Activated CD4-positive, alpha-beta T cell treated with anti-CD3 and anti-CD28 coated beads, Interleukin-2, amount 10 ng/mL, durations not matched to agents 7 days and 5 days (primary cell): Measurements from ENCODE around the gene AGPAT4. TPM values are rescaled to one million over a fixed set of nuclear protein-coding genes. Genes with fewer than 3 reads are reported as not detected.

Experiments
- CTCF ChIA-PET: fragments of 350-600 bp; sonication (Branson Sonifier 250); formaldehyde crosslinking; loops from one replicate; lab custom pipeline; 2021; ENCODE audit warnings: antibody characterized with exemption; lab: Charles Lee
- POLR2A ChIA-PET: fragments of 350-600 bp; sonication (Branson Sonifier 250); formaldehyde crosslinking; loops from one replicate; lab custom pipeline; 2021; ENCODE audit warnings: antibody characterized with exemption; lab: Charles Lee
- DNase-seq: peaks from one replicate; pipeline ENCODE4 v3.0.0-alpha.2; 2020
- H3K27ac Mint-ChIP-seq: one replicate; pipeline ENCODE4 v1.8.0; 2021; ENCODE audit warnings: mild to moderate bottlenecking, moderate library complexity, mixed read lengths
- H3K27me3 Mint-ChIP-seq: one replicate; pipeline ENCODE4 v1.8.0; 2021; ENCODE audit warnings: mixed read lengths
- H3K36me3 Mint-ChIP-seq: one replicate; pipeline ENCODE4 v1.8.0; 2021; ENCODE audit warnings: low read depth, mixed read lengths
- H3K4me1 Mint-ChIP-seq: one replicate; pipeline ENCODE4 v1.8.0; 2021; ENCODE audit warnings: mixed read lengths
- H3K4me3 Mint-ChIP-seq: one replicate; pipeline ENCODE4 v1.8.0; 2021; ENCODE audit warnings: mild to moderate bottlenecking, moderate library complexity, mixed read lengths
- H3K9me3 Mint-ChIP-seq: one replicate; pipeline ENCODE4 v1.8.0; 2021; ENCODE audit warnings: mixed read lengths
- total RNA-seq, 2 experiments: library from RNA; stranded (reverse); gene quantifications; one replicate each; pipeline ENCODE4 v1.2.3, GENCODE V29; 2021

Gene AGPAT4
- total RNA-seq, 2 experiments from 2014 or later: 8.5 to 8.8 TPM

- Mint-ChIP-seq H3K27me3 (no peaks in the 10 kb centered on the region), H3K27ac (no peak overlapping the region), H3K9me3 (no peaks in the 10 kb centered on the region), H3K4me3 (no peak overlapping the region), H3K4me1 (no peaks in the 10 kb centered on the region), H3K36me3 (no peaks in the 10 kb centered on the region)
- CTCF ChIA-PET: no interaction called here
- no peak for DNase-seq
- POLR2A ChIA-PET: no interaction called here
These were observed 119.0 kb downstream of the AGPAT4 start for GRCh38 chr6:161154796-161155335.

- POLR2A ChIA-PET: no interaction called here
- H3K4me1 Mint-ChIP-seq: no peaks in the 10 kb centered on the region
- CTCF ChIA-PET: interaction anchor here (0.6 to 0.7 kb wide), 2 partner anchors 99 to 217 kb away, joined by 3 to 6 read pairs; no protein-coding TSS in a partner anchor
These were observed 120.1 kb downstream of the AGPAT4 start for GRCh38 chr6:161153725-161154124.

GRCh38 chr6:161152907-161153662, 120.8 kb downstream of the AGPAT4 start:
- no peaks in the 10 kb centered on the region for H3K4me1 Mint-ChIP-seq
- H3K27ac Mint-ChIP-seq: no peak overlapping the region
- H3K36me3 Mint-ChIP-seq: no peaks in the 10 kb centered on the region
- CTCF ChIA-PET: interaction anchor here (0.6 to 0.7 kb wide), 2 partner anchors 100 to 218 kb away, joined by 3 to 6 read pairs; no protein-coding TSS in a partner anchor
- DNase-seq: no peak
- no peaks in the 10 kb centered on the region for H3K9me3 Mint-ChIP-seq
- H3K27me3 Mint-ChIP-seq: no peaks in the 10 kb centered on the region
- POLR2A ChIA-PET: no interaction called here
- no peak overlapping the region for H3K4me3 Mint-ChIP-seq

More at GRCh38 chr6:161153725-161154124, 120.1 kb downstream of the AGPAT4 start:
- no peaks in the 10 kb centered on the region for H3K9me3 Mint-ChIP-seq
- H3K27ac Mint-ChIP-seq: no peak overlapping the region
- no peak overlapping the region for H3K4me3 Mint-ChIP-seq
- H3K27me3 Mint-ChIP-seq: no peaks in the 10 kb centered on the region
- no peak for DNase-seq
- H3K36me3 Mint-ChIP-seq: no peaks in the 10 kb centered on the region

- ChIA-PET POLR2A (no interaction called here), CTCF (no interaction called here)
- Mint-ChIP-seq H3K4me3 (no peak overlapping the region), H3K9me3 (no peaks in the 10 kb centered on the region), H3K4me1 (no peaks in the 10 kb centered on the region), H3K27ac (no peak overlapping the region), H3K36me3 (no peaks in the 10 kb centered on the region), H3K27me3 (no peaks in the 10 kb centered on the region)
- DNase-seq: no peak
These were observed 121.4 kb downstream of the AGPAT4 start for GRCh38 chr6:161152527-161152862.

- CTCF ChIA-PET: interaction anchor here (0.8 kb wide), 1 partner anchor 10 kb away, joined by 3 read pairs; no protein-coding TSS in a partner anchor
- no peaks in the 10 kb centered on the region for H3K27me3 Mint-ChIP-seq
- no peaks in the 10 kb centered on the region for H3K4me1 Mint-ChIP-seq
- DNase-seq: no peak
- POLR2A ChIA-PET: no interaction called here
- H3K9me3 Mint-ChIP-seq: no peaks in the 10 kb centered on the region
- H3K27ac Mint-ChIP-seq: peak overlapping the region; percentile 58
- H3K36me3 Mint-ChIP-seq: no peaks in the 10 kb centered on the region
- no peak overlapping the region for H3K4me3 Mint-ChIP-seq
These were observed 122.0 kb downstream of the AGPAT4 start for GRCh38 chr6:161151660-161152526.

GRCh38 chr6:161151059-161151645, 122.7 kb downstream of the AGPAT4 start:
- DNase-seq: no peak
- no peaks in the 10 kb centered on the region for H3K27me3 Mint-ChIP-seq
- H3K36me3 Mint-ChIP-seq: peaks cover 3% of the 10 kb centered on the region
- no peaks in the 10 kb centered on the region for H3K4me1 Mint-ChIP-seq
- CTCF ChIA-PET: interaction anchor here (0.8 kb wide), 1 partner anchor 9 kb away, joined by 3 read pairs; no protein-coding TSS in a partner anchor
- POLR2A ChIA-PET: no interaction called here
- no peak overlapping the region for H3K27ac Mint-ChIP-seq
- no peaks in the 10 kb centered on the region for H3K9me3 Mint-ChIP-seq
- no peak overlapping the region for H3K4me3 Mint-ChIP-seq

- H3K27me3 Mint-ChIP-seq: no peaks in the 10 kb centered on the region
- no peak for DNase-seq
- CTCF ChIA-PET: no interaction called here
- H3K27ac Mint-ChIP-seq: no peak overlapping the region
- no peak overlapping the region for H3K4me3 Mint-ChIP-seq
- H3K36me3 Mint-ChIP-seq: peaks cover 3% of the 10 kb centered on the region
- POLR2A ChIA-PET: no interaction called here
- no peaks in the 10 kb centered on the region for H3K4me1 Mint-ChIP-seq
- no peaks in the 10 kb centered on the region for H3K9me3 Mint-ChIP-seq
These were observed 123.3 kb downstream of the AGPAT4 start for GRCh38 chr6:161150566-161150965.

GRCh38 chr6:161150136-161150535, 123.7 kb downstream of the AGPAT4 start:
- no peaks in the 10 kb centered on the region for H3K4me1 Mint-ChIP-seq
- POLR2A ChIA-PET: no interaction called here

GRCh38 chr6:161143663-161144430, 130.0 kb downstream of the AGPAT4 start:
- CTCF ChIA-PET: interaction anchor here (0.7 kb wide), 1 partner anchor 14 kb away, joined by 3 read pairs; no protein-coding TSS in a partner anchor
- no peak for DNase-seq
- no peaks in the 10 kb centered on the region for H3K9me3 Mint-ChIP-seq
- no peak overlapping the region for H3K27ac Mint-ChIP-seq
- H3K27me3 Mint-ChIP-seq: no peaks in the 10 kb centered on the region
- POLR2A ChIA-PET: no interaction called here
- H3K4me1 Mint-ChIP-seq: no peaks in the 10 kb centered on the region
- H3K36me3 Mint-ChIP-seq: peaks cover 10% of the 10 kb centered on the region
- no peak overlapping the region for H3K4me3 Mint-ChIP-seq

More at GRCh38 chr6:161150136-161150535, 123.7 kb downstream of the AGPAT4 start:
- DNase-seq: no peak
- CTCF ChIA-PET: no interaction called here
- H3K27ac Mint-ChIP-seq: no peak overlapping the region
- no peak overlapping the region for H3K4me3 Mint-ChIP-seq
- no peaks in the 10 kb centered on the region for H3K27me3 Mint-ChIP-seq
- H3K36me3 Mint-ChIP-seq: peaks cover 3% of the 10 kb centered on the region
- H3K9me3 Mint-ChIP-seq: no peaks in the 10 kb centered on the region

- H3K27ac Mint-ChIP-seq: no peak overlapping the region
- no peaks in the 10 kb centered on the region for H3K4me1 Mint-ChIP-seq
- CTCF ChIA-PET: no interaction called here
- H3K27me3 Mint-ChIP-seq: no peaks in the 10 kb centered on the region
- H3K36me3 Mint-ChIP-seq: peaks cover 10% of the 10 kb centered on the region
- H3K9me3 Mint-ChIP-seq: no peaks in the 10 kb centered on the region
- POLR2A ChIA-PET: interaction anchor here (0.6 kb wide), 1 partner anchor 81 kb away, joined by 4 read pairs; no protein-coding TSS in a partner anchor
- no peak for DNase-seq
- no peak overlapping the region for H3K4me3 Mint-ChIP-seq
These were observed 130.9 kb downstream of the AGPAT4 start for GRCh38 chr6:161142957-161143296.

- Mint-ChIP-seq H3K4me3 (no peak overlapping the region), H3K9me3 (no peaks in the 10 kb centered on the region), H3K4me1 (no peaks in the 10 kb centered on the region), H3K27ac (no peak overlapping the region), H3K27me3 (no peaks in the 10 kb centered on the region), H3K36me3 (peaks cover 6% of the 10 kb centered on the region)
- no peak for DNase-seq
- POLR2A ChIA-PET: no interaction called here
- CTCF ChIA-PET: interaction anchor here (1.1 kb wide), 1 partner anchor 25 kb away, joined by 3 read pairs; no protein-coding TSS in a partner anchor
These were observed 132.7 kb downstream of the AGPAT4 start for GRCh38 chr6:161141173-161141572.

GRCh38 chr6:161140554-161140875, 133.3 kb downstream of the AGPAT4 start:
- H3K9me3 Mint-ChIP-seq: no peaks in the 10 kb centered on the region
- no peaks in the 10 kb centered on the region for H3K4me1 Mint-ChIP-seq
- no peaks in the 10 kb centered on the region for H3K27me3 Mint-ChIP-seq
- H3K36me3 Mint-ChIP-seq: peaks cover 6% of the 10 kb centered on the region
- POLR2A ChIA-PET: no interaction called here
- CTCF ChIA-PET: interaction anchor here (1.1 kb wide), 1 partner anchor 25 kb away, joined by 3 read pairs; no protein-coding TSS in a partner anchor
- H3K27ac Mint-ChIP-seq: no peak overlapping the region
- DNase-seq: no peak
- H3K4me3 Mint-ChIP-seq: no peak overlapping the region
